NCI-H748 treated with DMSO at 0.1 percent for 48 hours (cell line): ENCODE data around the gene MZB1.
"Not testable (repeated sequence)": the region's sequence is repeated elsewhere in the genome, so short reads cannot be mapped to it uniquely, and the experiment has no call there.

ENCODE experiments used
- DNase-seq: peaks from one replicate; lab custom pipeline; 2025; lab: John Stamatoyannopoulos, UW

MZB1 gene

DNA sequence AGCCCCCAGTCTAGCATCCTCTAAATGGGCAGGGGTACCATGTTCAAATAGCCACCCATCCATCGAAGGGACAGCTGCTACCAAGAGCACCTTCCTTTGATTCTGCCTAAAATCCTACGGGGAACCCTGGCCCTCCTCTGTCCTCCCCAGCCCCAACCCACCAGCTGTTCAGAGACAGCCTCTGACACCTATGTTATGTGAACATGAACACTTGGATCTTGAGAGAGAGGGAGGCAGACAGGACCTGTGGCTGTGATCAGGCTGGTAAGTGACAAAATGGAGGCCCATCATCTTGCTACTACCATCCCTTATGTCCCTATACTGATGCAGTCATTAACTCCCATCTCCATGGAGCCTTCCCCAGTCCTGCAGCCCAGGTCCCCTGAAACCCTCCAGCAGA lies 14.8 kb downstream of the MZB1 start:
- no peak for DNase-seq

DNA sequence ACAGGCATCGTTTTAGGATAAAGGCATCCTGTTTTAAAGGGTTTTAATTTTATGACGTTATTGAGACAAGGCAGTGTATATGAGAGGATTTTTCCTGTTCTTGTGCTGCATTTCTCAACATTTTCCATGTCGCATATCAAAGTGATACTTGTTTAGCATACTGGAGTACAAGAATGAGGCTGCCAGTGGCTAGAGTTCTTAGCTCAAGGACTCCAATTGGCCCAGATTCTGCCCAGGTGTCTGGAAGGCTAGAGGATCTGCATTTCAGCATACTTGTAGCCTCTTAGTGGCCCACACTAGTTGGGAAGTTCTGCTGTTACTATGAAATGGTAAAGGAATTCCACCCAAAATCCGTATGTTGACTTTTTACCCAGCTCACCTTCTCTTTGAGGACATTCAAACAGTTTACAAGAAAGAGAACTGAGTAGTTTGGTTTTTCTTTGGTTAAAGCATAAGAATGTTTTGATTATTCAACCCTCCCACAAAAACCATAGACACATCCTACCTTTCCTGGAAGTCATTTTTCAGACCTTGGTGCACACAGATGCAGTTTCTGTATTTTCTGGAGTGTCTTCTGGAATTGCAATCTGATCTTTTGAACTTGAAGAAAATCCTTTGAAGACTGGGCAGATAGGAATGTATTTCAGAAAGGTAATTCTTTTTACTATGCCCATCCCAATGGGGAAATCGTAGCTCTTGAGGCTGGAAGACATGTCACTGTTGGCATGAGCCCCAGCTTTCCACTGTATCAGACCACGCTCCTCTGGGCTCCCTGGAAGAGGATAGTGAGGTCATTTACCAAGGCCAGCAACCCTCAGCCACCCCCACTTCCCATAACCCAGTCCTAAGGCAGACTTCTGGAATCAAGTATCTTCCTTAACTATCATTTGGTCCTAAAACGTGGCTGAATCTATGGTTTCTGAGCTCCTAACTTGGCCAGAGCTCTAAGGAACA lies 18.0 kb downstream of the MZB1 start:
- no peak for DNase-seq

DNA sequence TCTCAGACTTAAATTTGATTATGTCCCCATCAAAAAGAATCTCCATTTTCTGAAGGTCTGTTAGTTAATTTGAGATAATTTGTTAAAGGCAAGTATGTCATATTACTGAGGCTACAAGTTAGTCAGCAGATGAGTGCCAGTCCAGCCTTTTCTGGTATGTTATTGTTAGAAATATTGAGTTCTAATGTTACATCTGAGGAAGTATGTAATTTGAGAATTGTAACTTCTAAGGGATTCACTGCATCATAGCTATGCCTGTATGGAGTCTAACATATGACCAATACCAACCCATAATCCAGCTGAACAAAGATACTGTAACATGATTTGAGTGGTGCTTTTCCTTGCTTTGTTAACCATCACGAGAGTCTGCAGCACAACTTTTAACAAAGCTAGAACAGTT lies 20.5 kb downstream of the MZB1 start:
- DNase-seq = no peak

DNA sequence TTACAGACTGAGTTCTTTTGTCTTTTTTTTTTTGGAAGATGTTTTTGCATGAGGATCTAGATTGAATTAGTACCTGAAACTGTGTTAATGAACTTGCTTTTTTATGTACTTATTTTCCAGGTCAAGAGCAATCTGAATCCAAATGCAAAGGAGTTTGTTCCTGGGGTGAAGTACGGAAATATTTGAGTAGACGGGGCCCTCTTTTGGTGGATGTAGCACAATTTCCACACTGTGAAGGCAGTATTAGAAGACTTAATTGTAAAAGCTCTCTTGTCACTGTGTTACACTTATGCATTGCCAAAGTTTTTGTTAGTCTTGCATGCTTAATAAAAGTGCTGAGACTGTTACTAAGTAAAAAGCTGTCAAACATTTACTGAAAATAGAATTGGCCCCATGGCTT lies 21.1 kb downstream of the MZB1 start:
- no peak for DNase-seq

DNA sequence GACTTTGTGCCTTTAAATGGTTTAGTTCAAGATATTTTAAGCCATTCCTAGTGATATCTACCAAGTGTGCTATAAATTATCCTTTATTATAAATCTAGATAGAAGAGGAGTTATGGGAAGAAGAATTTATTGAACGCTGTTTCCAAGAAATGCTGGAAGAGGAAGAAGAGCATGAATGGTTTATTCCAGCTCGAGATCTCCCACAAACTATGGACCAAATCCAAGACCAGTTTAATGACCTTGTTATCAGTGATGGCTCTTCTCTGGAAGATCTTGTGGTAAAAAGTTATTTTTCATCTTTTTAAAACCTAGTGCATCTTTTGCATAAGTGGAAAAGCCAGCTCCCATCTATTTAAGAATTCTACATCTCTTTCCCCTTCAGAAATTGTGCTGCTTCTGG lies 25.2 kb downstream of the MZB1 start:
- DNase-seq = no peak

DNA sequence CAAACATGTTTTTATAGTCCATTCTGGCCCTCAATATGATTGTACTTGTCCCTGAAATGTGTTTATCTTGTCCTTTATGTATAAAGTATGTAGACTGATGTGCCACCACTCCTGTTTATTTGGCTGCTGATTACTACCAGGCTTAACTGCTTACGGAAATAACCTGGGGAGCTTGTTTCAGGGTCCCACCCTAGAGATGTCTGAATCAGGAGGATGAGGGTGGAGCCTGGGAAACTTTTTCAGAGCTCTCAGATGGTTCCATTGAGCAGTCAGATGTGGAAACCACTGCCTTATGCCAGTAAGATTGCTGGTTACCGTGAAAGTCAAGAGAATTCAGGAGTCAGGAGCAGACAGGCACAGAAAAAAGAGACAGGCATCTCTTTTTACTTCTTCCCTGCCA lies 25.8 kb downstream of the MZB1 start:
- DNase-seq = no peak

DNA sequence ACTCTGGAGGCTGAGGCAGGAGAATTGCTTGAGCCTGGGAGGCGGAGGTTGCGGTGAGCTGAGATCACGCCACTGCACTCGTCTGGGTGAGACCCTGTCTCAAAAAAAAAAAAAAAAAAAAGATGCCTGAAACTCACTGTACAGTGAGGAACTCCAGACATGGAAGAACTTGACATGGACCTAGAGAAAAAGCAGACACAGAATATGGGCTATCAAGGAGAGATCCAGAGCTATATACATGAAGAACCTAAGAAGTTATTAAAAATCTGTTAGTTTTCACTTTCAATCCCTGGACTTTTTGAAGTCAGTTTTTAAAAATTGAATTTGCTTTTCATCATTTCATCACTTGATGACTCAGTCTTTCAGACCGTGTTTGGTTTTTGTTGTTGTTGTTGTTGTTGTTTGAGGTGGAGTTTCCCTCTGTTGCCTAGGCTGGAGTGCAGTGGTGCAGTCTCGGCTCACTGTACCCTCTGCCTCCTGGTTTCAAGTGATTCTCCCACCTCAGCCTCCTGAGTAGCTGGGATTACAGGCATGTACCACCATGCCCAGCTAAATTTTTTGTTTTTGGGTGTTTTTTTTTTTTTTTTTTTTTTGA lies 27.8 kb downstream of the MZB1 start:
- no peak for DNase-seq

DNA sequence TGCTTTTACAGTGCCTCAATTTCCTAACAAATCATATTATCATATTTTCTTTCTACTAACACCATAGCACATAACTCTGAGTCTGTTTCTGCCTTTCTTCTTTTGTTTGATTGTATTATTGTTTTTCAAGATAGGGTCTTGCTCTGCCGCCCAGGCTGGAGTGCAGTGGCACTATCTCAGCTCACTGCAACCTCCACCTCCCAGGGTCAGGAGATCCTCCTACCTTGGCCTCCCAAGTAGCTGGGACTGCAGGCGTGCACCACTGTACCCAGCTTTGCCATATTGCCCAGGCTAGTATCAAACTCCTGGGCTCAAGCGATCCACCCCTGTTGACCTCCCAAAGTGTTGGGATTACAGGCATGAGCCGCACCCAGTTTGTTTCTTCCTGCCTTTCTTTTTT lies 29.3 kb downstream of the MZB1 start:
- DNase-seq = no peak

DNA sequence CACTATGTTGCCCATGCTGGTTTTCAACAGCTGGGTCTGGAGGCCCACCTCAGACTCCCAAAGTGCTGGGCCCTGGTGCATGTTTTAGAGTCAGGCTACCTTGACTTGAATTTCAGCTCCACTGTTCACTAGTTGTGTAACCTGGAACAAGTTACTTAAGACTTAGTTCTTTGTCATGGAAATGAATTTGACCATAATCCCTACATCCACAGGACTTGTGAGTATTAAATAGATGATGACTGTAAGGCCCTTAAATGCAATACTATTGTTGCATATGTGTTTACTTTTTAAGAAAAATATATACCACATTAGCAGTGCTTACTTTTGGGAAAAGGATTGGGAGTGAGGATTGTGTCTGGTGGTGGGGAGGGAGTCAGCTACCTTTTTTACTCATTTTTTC lies 31.6 kb downstream of the MZB1 start:
- no peak for DNase-seq

DNA sequence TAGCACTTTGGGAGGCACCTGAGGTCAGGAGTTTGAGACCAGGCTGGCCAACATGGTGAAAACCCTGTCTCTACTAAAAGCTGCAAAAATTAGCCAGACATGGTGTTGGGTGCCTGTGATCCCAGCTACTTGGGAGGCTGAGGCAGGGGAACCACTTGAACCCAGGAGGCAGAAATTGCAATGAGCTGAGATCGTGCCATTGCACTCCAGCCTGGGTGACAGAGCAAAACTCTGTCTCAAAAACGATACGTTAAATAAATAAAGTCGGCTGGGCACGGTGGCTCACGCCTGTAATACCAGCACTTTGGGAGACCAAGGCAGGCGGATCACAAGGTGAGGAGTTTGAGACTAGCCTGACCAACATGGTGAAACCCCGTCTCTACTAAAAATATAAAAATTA lies 33.8 kb downstream of the MZB1 start:
- not testable (repeated sequence) for DNase-seq

DNA sequence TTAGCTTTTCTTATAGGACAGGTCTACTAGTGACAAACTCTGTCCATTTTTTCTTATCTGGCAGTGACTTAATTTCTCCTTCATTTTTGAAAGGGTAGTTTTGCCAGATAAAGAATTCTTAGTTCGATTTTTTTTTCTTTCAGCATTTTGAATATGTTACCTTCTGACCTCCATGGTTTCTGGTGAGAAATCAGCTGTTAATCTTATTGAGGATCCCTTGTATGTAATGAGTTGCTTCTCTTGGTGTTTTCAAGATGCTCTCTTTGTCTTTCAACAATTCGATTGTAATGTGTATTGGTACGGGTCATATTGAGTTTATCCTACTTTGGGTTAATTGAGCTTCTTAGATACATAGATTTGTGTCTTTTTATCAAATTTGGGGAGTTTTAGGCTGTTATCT lies 35.5 kb downstream of the MZB1 start:
- no peak for DNase-seq

DNA sequence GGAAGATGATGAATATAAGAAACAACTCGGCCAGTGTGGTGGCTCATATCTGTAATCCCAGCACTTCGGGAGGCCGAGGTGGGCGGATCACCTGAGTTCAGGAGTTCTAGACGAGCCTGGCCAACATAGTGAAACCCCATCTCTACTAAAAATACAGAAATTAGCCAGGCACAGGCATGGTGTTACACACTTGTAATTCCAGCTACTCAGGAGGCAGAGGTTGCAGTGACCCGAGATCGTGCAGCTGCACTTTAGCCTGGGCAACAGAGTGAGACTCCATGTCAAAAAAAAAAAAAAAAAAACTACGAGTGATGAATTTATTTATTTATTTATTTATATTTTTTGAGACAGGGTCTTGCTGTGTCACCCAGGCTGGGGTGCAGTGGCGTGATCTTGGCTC lies 41.9 kb downstream of the MZB1 start:
- not testable (repeated sequence) for DNase-seq

DNA sequence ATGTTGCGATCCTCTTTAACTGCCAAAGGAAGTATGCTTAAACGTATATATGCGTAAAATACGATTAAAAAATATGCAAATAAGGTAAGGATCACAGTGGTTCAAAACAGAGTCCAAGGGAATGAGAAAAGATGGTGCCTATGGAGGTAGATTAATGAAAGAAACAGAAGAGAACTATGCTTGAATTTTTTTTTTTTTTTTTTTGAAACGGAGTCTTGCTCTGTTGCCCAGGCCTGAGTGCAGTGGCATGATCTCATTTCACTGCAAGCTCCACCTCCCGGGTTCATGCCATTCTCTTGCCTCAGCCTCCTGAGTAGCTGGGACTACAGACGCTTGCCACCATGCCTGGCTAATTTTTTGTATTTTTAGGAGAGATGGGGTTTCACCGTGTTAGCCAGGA lies 44.3 kb downstream of the MZB1 start:
- DNase-seq = not testable (repeated sequence)

DNA sequence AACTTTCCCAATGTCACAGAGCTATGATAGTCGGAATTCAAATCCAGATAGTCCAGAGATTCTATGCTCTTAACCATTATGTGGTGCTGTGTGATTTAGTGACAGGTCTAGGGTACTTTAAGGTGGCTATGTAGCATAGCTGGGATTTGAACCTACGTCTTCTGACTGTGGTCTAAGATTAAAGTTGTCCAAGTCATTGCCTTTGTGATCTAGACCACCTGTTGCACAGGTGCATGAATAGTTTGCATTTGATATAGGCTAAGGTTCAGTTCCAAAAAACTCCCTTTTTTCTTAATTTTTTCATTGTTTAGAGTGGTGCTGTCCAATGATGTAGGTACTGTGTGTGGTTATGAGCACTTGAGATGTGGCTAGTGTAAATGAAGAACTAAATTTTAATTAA lies 45.5 kb downstream of the MZB1 start:
- DNase-seq = no peak

DNA sequence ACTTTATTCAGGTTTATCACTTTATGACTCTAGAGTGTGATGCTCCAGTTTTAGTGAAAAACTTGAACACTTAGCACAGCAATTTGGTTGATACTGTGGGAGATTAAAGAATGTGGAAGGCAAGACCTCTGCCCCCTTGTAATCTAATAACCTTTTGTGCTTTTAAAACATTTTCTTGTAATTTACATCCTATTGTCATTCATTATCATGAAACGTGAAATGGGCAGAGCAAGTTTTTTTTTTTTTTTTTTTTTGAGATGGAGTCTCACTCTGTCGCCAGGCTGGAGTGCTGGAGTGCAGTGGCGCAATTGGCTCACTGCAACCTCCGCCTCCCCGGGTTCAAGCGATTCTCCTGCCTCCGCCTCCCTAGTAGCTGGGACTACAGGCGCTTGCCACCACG lies 46.2 kb downstream of the MZB1 start:
- no peak for DNase-seq

DNA sequence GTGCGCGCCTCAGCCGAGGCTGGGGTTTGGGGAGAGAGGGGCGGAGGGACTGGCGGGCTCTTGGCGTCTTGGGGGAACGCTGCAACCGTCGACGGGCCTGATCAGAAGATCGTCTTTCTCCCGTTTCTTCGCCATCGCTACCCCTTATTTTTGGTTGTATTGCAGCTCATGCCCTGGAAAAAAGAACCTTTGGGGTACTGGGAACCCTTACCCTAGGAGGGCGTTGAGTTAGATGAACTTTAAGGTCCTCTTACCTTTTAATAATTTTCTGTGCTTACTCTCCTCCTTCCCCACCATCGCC lies 47.3 kb downstream of the MZB1 start:
- DNase-seq = no peak

DNA sequence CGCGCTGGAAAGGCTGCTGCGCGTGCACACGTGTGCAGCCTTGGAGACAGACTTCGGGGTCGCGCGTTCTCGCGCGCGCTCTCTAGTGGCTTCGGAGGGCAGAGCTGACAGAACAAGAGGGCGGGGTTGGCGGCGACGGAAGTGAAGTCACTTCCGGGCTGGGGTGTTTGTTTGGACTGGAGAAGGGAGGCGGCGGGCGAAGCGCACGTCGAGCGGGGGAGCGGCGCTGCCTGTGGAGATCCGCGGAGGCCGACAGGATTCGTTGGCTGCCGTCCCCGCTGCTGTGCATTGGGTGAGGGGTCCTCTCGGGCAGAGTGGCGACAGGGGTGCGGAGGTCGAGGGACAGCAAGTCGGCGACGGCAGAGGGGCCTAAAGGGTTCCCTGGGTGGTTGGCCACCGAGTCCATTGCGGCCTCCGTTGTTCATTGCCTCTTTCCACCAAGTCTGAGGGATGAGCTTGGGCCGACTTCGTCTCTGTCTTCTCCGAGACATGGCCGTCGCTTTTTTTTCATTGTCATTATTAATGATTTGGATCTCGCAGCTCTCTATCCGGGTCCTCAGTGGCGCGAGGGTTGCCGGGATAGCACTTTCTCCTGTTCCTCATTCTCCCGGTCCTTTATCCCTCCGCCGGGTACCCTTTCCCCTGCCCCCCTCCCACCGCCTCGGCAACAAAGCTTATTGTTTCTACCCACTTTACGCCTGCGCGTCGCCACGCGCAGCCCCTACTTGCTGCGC lies 47.9 kb downstream of the MZB1 start, which contains the start of gene PAIP2:
Gene PAIP2 (plus strand): TSS at position 166 of the 734 bp plus-strand sequence. CDS start 21,931 bp downstream, outside the sequence.
- peak; percentile 96 for DNase-seq

DNA sequence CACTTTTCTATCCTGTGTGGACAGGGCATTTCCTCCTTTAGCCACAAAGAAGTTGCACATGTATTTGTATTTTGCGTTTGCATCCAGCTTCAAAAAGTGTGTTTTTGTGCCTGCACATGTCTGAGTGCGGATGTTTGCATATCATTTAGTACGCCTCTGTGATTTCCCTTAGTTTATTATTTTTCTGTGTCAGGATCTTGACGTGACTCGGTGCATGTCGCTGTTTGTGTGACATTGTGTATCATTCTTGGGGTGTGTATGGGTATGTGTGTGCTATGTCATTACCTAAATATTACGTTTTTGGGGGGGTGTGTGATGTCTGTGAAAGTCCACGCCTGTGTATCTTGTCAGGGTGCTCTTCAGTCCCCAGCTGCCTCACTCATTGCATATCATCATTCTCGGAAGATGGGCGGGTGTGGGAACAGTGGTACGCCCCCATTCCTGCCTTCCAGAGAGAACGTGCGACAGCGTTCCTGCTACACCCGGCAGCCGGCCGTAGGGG lies 48.5 kb downstream of the MZB1 start:
- no peak for DNase-seq

DNA sequence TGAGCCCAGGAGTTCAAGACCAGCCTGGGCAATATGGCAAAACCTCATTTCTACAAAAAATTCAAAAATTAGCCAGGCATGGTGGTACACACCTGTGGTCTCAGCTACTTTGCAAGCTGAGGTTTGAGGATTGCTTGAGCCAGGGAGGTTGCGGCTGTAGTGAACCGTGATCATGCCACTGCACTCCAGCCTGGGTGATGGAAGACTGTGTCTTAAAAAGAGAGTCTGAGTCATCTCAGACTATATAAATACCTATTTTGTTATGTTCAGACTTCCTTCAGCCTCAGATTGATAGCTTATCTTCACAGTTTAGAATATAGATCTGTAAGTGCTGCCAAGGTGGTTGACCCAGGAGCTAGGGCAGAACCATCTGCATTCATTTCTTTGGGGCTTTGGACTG lies 49.7 kb downstream of the MZB1 start:
- no peak for DNase-seq
